Dermis blood vessel endothelial cell (primary cell): ENCODE measurements around the gene APOA4. TPM values are rescaled to one million over a fixed set of nuclear protein-coding genes. Genes with fewer than 3 reads are reported as not detected.
"Not testable (repeated sequence)": the region's sequence is repeated elsewhere in the genome, so short reads cannot be mapped to it uniquely, and the experiment has no call there.

Source experiments
- DNase-seq: peaks from one replicate; pipeline ENCODE4 v3.0.0; 2010
- total RNA-seq: library from RNA; depleted of rRNA; stranded (reverse); fragments of >200 nt; gene quantifications from 2 replicates; pipeline ENCODE4 v1.2.3, GENCODE V29; 2014

APOA4 gene
- total RNA-seq, 1 donor from 2014 or later = not detected

- DNase-seq = no peak
Measured at GRCh38 chr11:116847612-116848011, 24.5 kb upstream of the APOA4 start.

- DNase-seq = no peak
Measured at GRCh38 chr11:116844722-116845121, 21.6 kb upstream of the APOA4 start.

GRCh38 chr11:116843661-116844060 is 20.6 kb upstream of the APOA4 start:
- no peak for DNase-seq

- no peak for DNase-seq
Measured at GRCh38 chr11:116842909-116843308, 19.8 kb upstream of the APOA4 start.

GRCh38 chr11:116842117-116842516 is 19.0 kb upstream of the APOA4 start:
- DNase-seq = no peak

GRCh38 chr11:116840746-116841296 is 17.7 kb upstream of the APOA4 start:
- no peak for DNase-seq

GRCh38 chr11:116840224-116840745 is 17.2 kb upstream of the APOA4 start:
- DNase-seq = peak; percentile 19

- DNase-seq = no peak
Measured at GRCh38 chr11:116838321-116839084, 15.4 kb upstream of the APOA4 start.

- DNase-seq = no peak
Measured at GRCh38 chr11:116837231-116838091, 14.4 kb upstream of the APOA4 start, which contains the start of gene APOA1. APOA1 (minus strand) TSS chr11:116837622; CDS start chr11:116837387, 235 bp downstream.

- no peak for DNase-seq
Measured at GRCh38 chr11:116836632-116836991, 13.5 kb upstream of the APOA4 start.

GRCh38 chr11:116835791-116836631 is 12.9 kb upstream of the APOA4 start:
- peak; percentile 92 for DNase-seq

GRCh38 chr11:116835042-116835772 is 12.1 kb upstream of the APOA4 start:
- DNase-seq = no peak

GRCh38 chr11:116834535-116835041 is 11.5 kb upstream of the APOA4 start:
- not testable (repeated sequence) for DNase-seq

- no peak for DNase-seq
Measured at GRCh38 chr11:116833816-116834534, 10.9 kb upstream of the APOA4 start.

GRCh38 chr11:116833491-116833815 is 10.3 kb upstream of the APOA4 start:
- DNase-seq = no peak

- no peak for DNase-seq
Measured at GRCh38 chr11:116832350-116833290, 9.5 kb upstream of the APOA4 start.

GRCh38 chr11:116831790-116832349 is 8.8 kb upstream of the APOA4 start:
- no peak for DNase-seq

- no peak for DNase-seq
Measured at GRCh38 chr11:116830184-116830912, 7.2 kb upstream of the APOA4 start.
